Stomach (tissue), 9 donors: Measurements from ENCODE around the gene CDHR3. TPM values are rescaled to one million over a fixed set of nuclear protein-coding genes. Genes with fewer than 3 reads are reported as not detected.
"Not testable (repeated sequence)": the region's sequence is repeated elsewhere in the genome, so short reads cannot be mapped to it uniquely, and the experiment has no call there.

ENCODE experiments used
- DNase-seq, 2 donors: peaks; one replicate each; pipeline versions ENCODE4 v3.0.0 to v3.0.0-alpha.2; 2013 to 2019
- H3K27ac ChIP-seq, 5 donors: fragments of 200-600 bp in 4 of 5; sonication (generic) in 4 of 5; one replicate each; pipeline ENCODE4 v1.5.1; 2013 to 2019; ENCODE audit warnings: mild to moderate bottlenecking in 1 of 5, moderate library complexity in 1 of 5
- H3K27me3 ChIP-seq, 3 donors: fragments of 200-600 bp; sonication (generic); one replicate each; pipeline ENCODE4 v1.5.1; 2017 to 2019; ENCODE audit warnings: mixed run types in 1 of 3
- H3K36me3 ChIP-seq, 4 donors: fragments of 200-600 bp; sonication (generic); 1 replicate in 3 of 4; 2 replicates in 1 of 4; pipeline ENCODE4 v1.5.1; 2016 to 2019
- H3K4me1 ChIP-seq, 4 donors: fragments of 200-600 bp; sonication (generic); one replicate each; pipeline ENCODE4 v1.5.1; 2016 to 2019
- H3K4me3 ChIP-seq, 4 donors: fragments of 200-600 bp; sonication (generic) in 3 of 4; one replicate each; pipeline ENCODE4 v1.5.1; 2016 to 2019; ENCODE audit warnings: mild to moderate bottlenecking in 1 of 4
- H3K9me3 ChIP-seq, 4 donors: fragments of 200-600 bp; sonication (generic); one replicate each; pipeline ENCODE4 v1.5.1; 2016 to 2019
- EP300 ChIP-seq: sonication (generic); formaldehyde crosslinking; IDR thresholded peaks from one replicate; pipeline ENCODE4 v1.6.1; 2017; ENCODE audit warnings: antibody characterized with exemption
- POLR2A ChIP-seq, 4 donors: fragments of 450-650 bp; IDR thresholded peaks; one replicate each; pipeline ENCODE4 v1.6.1; 2016; ENCODE audit warnings: antibody characterized with exemption in 4 of 4, control low read depth in 2 of 4, mild to moderate bottlenecking in 1 of 4, moderate library complexity in 1 of 4
- POLR2AphosphoS5 ChIP-seq, 3 donors: sonication (generic); formaldehyde crosslinking; IDR thresholded peaks; one replicate each; pipeline ENCODE4 v1.6.1; 2016; ENCODE audit warnings: antibody characterized with exemption in 3 of 3
- WGBS, 5 donors: extraction: QIAGEN DNeasy Blood & Tissue Kit in 3 of 5; methylation state at CpG; one replicate each; pipeline versions ENCODE4 v1.1.5 to v1.1.7; 2013 to 2018; 5-methylcytosine and 5-hydroxymethylcytosine counted together
- intact Hi-C: fragments of 100-400 bp; cut with DNase I; formaldehyde crosslinking; loops from one replicate; pipeline ENCODE4 v1.15.1; 2023; ENCODE audit warnings: low total_unique reads
- polyA plus RNA-seq, 3 donors: library from polyadenylated mRNA; stranded (reverse); fragments of 200-250 nt; gene quantifications; one replicate each; pipeline ENCODE4 v1.2.3, GENCODE V29; 2013
- total RNA-seq, 5 donors: library from RNA; depleted of rRNA; stranded (reverse); fragments of >200 nt; gene quantifications; one replicate each; pipeline versions ENCODE4 v1.1.0 to v1.2.3, GENCODE V29; 2014 to 2016
- TF ChIP-seq, protein P1 (sequence below), 7 experiments: fragments of 450-650 bp in 4 of 7; fragments of 200-600 bp in 3 of 7; sonication (generic) in 3 of 7; IDR thresholded peaks; one replicate each; pipeline ENCODE4 v1.5.1; 2016 to 2019; ENCODE audit warnings: antibody characterized with exemption in 7 of 7, control low read depth in 2 of 7, mild to moderate bottlenecking in 1 of 7
- donor health status: healthy with polysubstance abuse.
- donor health status: Bipolar disorder and iron deficiency.
- donor health status: healthy.

Gene CDHR3
- total and polyA plus RNA-seq, 8 donors: 1.2 to 62.5 (median 10.6) TPM

GRCh38 chr7:105980645-105981396 is 17.8 kb downstream of the CDHR3 start:
- DNase-seq: no peak
- 72 to 82% (median 81%) methylated on average over 3 of the region's 3 CpGs for WGBS, 5 donors
- Histone ChIP-seq H3K4me3 (no peak overlapping the region), H3K36me3 (no peaks in the 10 kb centered on the region), H3K4me1 (peaks cover 0 to 6% (median 0%) of the 10 kb centered on the region in 4 donors), H3K27ac (no peak overlapping the region), H3K9me3 (no peaks in the 10 kb centered on the region), H3K27me3 (no peaks in the 10 kb centered on the region)
- TF ChIP-seq POLR2A (IDR thresholded peaks at IDR 0.05) (no peak), POLR2AphosphoS5 (IDR thresholded peaks at IDR 0.05) (no peak)
- intact Hi-C loops: no loop called here

DNA sequence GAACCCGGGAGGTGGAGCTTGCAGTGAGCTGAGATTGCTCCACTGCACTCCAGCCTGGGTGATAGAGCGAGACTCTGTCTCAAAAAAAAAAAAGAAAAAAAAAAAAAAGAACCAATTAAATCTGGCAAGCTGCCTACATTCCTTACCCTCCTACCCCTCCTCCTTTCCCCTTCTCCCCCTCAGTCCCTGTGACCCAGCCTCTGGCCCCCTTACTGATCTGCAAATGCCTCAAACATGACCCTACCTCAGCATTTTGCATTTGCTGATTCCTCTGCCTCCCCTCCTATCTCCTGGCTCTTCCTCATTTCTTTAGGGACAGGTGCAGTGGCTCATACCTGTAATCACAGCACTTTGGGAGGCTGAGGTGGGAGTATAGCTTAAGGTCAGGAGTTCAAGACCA is 19.3 kb downstream of the CDHR3 start:
- no peaks in the 10 kb centered on the region for H3K9me3 ChIP-seq
- no peak for TF ChIP-seq POLR2AphosphoS5 (IDR thresholded peaks at IDR 0.05)
- TF ChIP-seq EP300: no peak
- TF ChIP-seq, protein P1, sequence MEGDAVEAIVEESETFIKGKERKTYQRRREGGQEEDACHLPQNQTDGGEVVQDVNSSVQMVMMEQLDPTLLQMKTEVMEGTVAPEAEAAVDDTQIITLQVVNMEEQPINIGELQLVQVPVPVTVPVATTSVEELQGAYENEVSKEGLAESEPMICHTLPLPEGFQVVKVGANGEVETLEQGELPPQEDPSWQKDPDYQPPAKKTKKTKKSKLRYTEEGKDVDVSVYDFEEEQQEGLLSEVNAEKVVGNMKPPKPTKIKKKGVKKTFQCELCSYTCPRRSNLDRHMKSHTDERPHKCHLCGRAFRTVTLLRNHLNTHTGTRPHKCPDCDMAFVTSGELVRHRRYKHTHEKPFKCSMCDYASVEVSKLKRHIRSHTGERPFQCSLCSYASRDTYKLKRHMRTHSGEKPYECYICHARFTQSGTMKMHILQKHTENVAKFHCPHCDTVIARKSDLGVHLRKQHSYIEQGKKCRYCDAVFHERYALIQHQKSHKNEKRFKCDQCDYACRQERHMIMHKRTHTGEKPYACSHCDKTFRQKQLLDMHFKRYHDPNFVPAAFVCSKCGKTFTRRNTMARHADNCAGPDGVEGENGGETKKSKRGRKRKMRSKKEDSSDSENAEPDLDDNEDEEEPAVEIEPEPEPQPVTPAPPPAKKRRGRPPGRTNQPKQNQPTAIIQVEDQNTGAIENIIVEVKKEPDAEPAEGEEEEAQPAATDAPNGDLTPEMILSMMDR (IDR thresholded peaks at IDR 0.05): no peak
- no peaks in the 10 kb centered on the region for H3K27me3 ChIP-seq
- no peaks in the 10 kb centered on the region for H3K36me3 ChIP-seq
- no peaks in the 10 kb centered on the region for H3K4me1 ChIP-seq
- 67 to 96% (median 86%) methylated on average over 1 to 2 of the region's 2 CpGs for WGBS, 5 donors
- H3K4me3 ChIP-seq: no peak overlapping the region
- no peak overlapping the region for H3K27ac ChIP-seq
- intact Hi-C loops: no loop called here
- no peak for DNase-seq

- intact Hi-C loops: not testable (repeated sequence)
- WGBS, 5 donors: 87 to 98% (median 95%) methylated on average over 6 of the region's 6 CpGs
These were observed 21.7 kb downstream of the CDHR3 start for GRCh38 chr7:105984808-105985207.

DNA sequence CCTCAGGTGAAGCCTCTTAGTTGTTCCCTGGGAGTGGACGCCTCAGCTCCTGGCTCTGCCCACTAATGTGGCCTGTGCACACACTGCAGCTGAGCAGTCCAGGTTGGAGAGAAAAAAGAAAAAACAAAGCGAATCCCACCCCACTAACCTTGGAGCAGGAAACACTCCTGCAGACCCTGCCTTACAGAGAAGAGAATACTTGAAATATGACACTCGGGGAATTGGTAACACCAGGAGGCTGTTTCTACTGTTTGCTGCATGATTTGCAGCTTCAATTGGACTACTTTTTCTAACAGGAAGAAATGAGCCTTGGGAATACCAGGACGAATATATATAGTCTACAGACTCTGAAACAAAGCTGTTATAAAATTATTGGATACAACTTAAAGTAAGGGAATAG is 22.2 kb downstream of the CDHR3 start:
- Histone ChIP-seq H3K27me3 (no peaks in the 10 kb centered on the region), H3K9me3 (no peaks in the 10 kb centered on the region), H3K27ac (no peak overlapping the region), H3K4me3 (no peak overlapping the region), H3K4me1 (no peaks in the 10 kb centered on the region), H3K36me3 (no peaks in the 10 kb centered on the region)
- no peak for DNase-seq
- TF ChIP-seq, protein P1 (IDR thresholded peaks at IDR 0.05): no peak
- TF ChIP-seq POLR2A (IDR thresholded peaks at IDR 0.05) (no peak), EP300 (no peak), POLR2AphosphoS5 (IDR thresholded peaks at IDR 0.05) (no peak)
- intact Hi-C loops: no loop called here
- 47 to 77% (median 54%) methylated on average over 4 of the region's 4 CpGs for WGBS, 5 donors

More at GRCh38 chr7:105984808-105985207, 21.7 kb downstream of the CDHR3 start:
- H3K4me3 ChIP-seq, H3K9me3 ChIP-seq, H3K27ac ChIP-seq, DNase-seq, H3K36me3 ChIP-seq, H3K27me3 ChIP-seq, H3K4me1 ChIP-seq: not testable (repeated sequence)

DNA sequence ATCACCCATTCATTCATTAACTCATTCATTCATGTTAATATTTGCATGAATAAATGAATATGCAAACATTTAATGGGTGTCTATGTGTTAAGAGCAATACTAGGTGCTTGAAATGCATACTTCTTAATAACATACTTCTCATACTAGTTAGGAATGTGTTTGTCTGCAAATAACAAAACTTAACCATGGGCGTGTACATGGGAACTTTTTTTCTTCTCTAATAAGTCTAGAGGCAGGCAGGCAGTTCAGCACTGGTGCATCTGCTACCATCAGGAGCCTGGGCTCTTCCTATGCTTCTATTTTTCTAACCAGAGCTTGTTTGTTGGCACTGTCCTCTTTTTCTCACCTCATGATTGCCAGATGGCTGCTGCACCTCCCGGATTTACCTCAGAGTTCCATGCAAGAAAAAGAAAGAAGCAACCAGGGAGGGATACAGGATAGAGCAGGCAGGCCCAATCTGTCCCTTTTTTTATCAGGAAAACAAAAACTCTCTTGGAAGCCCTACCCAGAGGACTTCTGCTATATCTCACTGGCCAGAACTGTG is 22.7 kb downstream of the CDHR3 start:
- H3K36me3 ChIP-seq: no peaks in the 10 kb centered on the region
- no peak overlapping the region for H3K4me3 ChIP-seq
- WGBS, 5 donors: 42 to 86% (median 74%) methylated on average over 2 of the region's 2 CpGs
- DNase-seq: no peak
- no peaks in the 10 kb centered on the region for H3K9me3 ChIP-seq
- TF ChIP-seq POLR2A (IDR thresholded peaks at IDR 0.05) (no peak), POLR2AphosphoS5 (IDR thresholded peaks at IDR 0.05) (no peak), EP300 (no peak)
- TF ChIP-seq, protein P1 (IDR thresholded peaks at IDR 0.05): no peak
- intact Hi-C loops: no loop called here
- H3K4me1 ChIP-seq: peaks cover 0 to 1% (median 0%) of the 10 kb centered on the region in 4 donors
- H3K27ac ChIP-seq: no peak overlapping the region
- H3K27me3 ChIP-seq: no peaks in the 10 kb centered on the region
